Activated CD4-positive, alpha-beta T cell treated with anti-CD3 and anti-CD28 coated beads, Interleukin-10, Interleukin-2, amounts not matched to agents 100 ng/mL and 50 ng/mL, durations not matched to agents 16 hours and 8 hours (primary cell): ENCODE results near the gene FFAR3.

Source experiments
- DNase-seq: peaks from one replicate; pipeline ENCODE4 v3.0.0-alpha.2; 2020

Gene FFAR3

GRCh38 chr19:35404879-35405622, 46.8 kb downstream of the FFAR3 start:
- peak; percentile 72 for DNase-seq

- no peak for DNase-seq
Measured at GRCh38 chr19:35407619-35408018, 49.4 kb downstream of the FFAR3 start.

- DNase-seq, result no peak
Measured at GRCh38 chr19:35408284-35409171, 50.3 kb downstream of the FFAR3 start.

- DNase-seq, result no peak
Measured at GRCh38 chr19:35409191-35409590, 50.9 kb downstream of the FFAR3 start.
